H9 (cell line): Measurements from ENCODE around the gene ZFP36L1. TPM values are rescaled to one million over a fixed set of nuclear protein-coding genes. Genes with fewer than 3 reads are reported as not detected.

Experiments
- DNase-seq: peaks from one replicate; pipeline ENCODE4 v3.0.0-alpha.2; 2017
- H2AFZ ChIP-seq: one replicate; pipeline ENCODE4 v1.6.1; 2013; ENCODE audit warnings: mild to moderate bottlenecking, low read length, control low read depth, moderate library complexity
- H2AK5ac ChIP-seq: 2 replicates; pipeline ENCODE4 v1.6.1; 2013; ENCODE audit warnings: low read length, control low read depth, mixed read lengths; ENCODE audit not compliant: insufficient read length
- H2BK120ac ChIP-seq: one replicate; pipeline ENCODE4 v1.6.1; 2013; ENCODE audit warnings: low read depth, mild to moderate bottlenecking, low read length, control low read depth, inconsistent platforms; ENCODE audit not compliant: poor library complexity, severe bottlenecking
- H2BK12ac ChIP-seq: 2 replicates; pipeline ENCODE4 v1.6.1; 2013; ENCODE audit warnings: low read length, control low read depth, mixed read lengths, low read depth; ENCODE audit not compliant: insufficient read length
- H2BK15ac ChIP-seq: 2 replicates; pipeline ENCODE4 v1.6.1; 2013; ENCODE audit warnings: low read depth, low read length, control low read depth
- H2BK20ac ChIP-seq: one replicate; pipeline ENCODE4 v1.6.1; 2013; ENCODE audit warnings: low read depth, mild to moderate bottlenecking, low read length, control low read depth, inconsistent platforms; ENCODE audit not compliant: poor library complexity, severe bottlenecking
- H2BK5ac ChIP-seq: 2 replicates; pipeline ENCODE4 v1.6.1; 2013; ENCODE audit warnings: low read length, control low read depth, mixed read lengths; ENCODE audit not compliant: insufficient read length
- H3K14ac ChIP-seq: 2 replicates; pipeline ENCODE4 v1.6.1; 2013; ENCODE audit warnings: low read length, control low read depth; ENCODE audit not compliant: insufficient read depth
- H3K18ac ChIP-seq: 2 replicates; pipeline ENCODE4 v1.6.1; 2013; ENCODE audit warnings: low read depth, mild to moderate bottlenecking, mixed read lengths, low read length, control low read depth; ENCODE audit not compliant: insufficient read length
- H3K23ac ChIP-seq: 2 replicates; pipeline ENCODE4 v1.6.1; 2013; ENCODE audit warnings: low read length, control low read depth, mixed read lengths, low read depth; ENCODE audit not compliant: insufficient read length
- H3K23me2 ChIP-seq: 2 replicates; pipeline ENCODE4 v1.6.1; 2013; ENCODE audit warnings: low read depth, mild to moderate bottlenecking, mixed read lengths, low read length, control low read depth; ENCODE audit not compliant: insufficient read length, poor library complexity, severe bottlenecking
- H3K27ac ChIP-seq: 2 replicates; pipeline ENCODE4 v1.5.1; 2013; ENCODE audit warnings: low read length, control low read depth, mixed read lengths, low read depth; ENCODE audit not compliant: insufficient read length
- H3K27me3 ChIP-seq: 2 replicates; pipeline ENCODE4 v1.6.1; 2013; ENCODE audit warnings: low read length, control low read depth, inconsistent platforms; ENCODE audit not compliant: insufficient read depth
- H3K4ac ChIP-seq: 2 replicates; pipeline ENCODE4 v1.6.1; 2013; ENCODE audit warnings: low read depth, mild to moderate bottlenecking, control low read depth, inconsistent platforms, low read length, moderate library complexity
- H3K4me1 ChIP-seq: 2 replicates; pipeline ENCODE4 v1.6.1; 2013; ENCODE audit warnings: low read length, control low read depth, inconsistent platforms; ENCODE audit not compliant: insufficient read depth
- H3K4me2 ChIP-seq: 2 replicates; pipeline ENCODE4 v1.6.1; 2013; ENCODE audit warnings: low read length, control low read depth, mixed read lengths; ENCODE audit not compliant: insufficient read length, insufficient read depth
- H3K56ac ChIP-seq: 2 replicates; pipeline ENCODE4 v1.6.1; 2013; ENCODE audit warnings: low read depth, mild to moderate bottlenecking, mixed read lengths, low read length, control low read depth; ENCODE audit not compliant: insufficient read length
- H3K79me1 ChIP-seq: 2 replicates; pipeline ENCODE4 v1.6.1; 2013; ENCODE audit warnings: low read depth, mild to moderate bottlenecking, moderate library complexity, low read length, control low read depth, inconsistent platforms; ENCODE audit not compliant: insufficient read depth, poor library complexity, severe bottlenecking
- H3K79me2 ChIP-seq: 2 replicates; pipeline ENCODE4 v1.6.1; 2013; ENCODE audit warnings: low read length, control low read depth, inconsistent platforms; ENCODE audit not compliant: insufficient read depth
- H3K9ac ChIP-seq: 2 replicates; pipeline ENCODE4 v1.6.1; 2013; ENCODE audit warnings: low read length, control low read depth, mixed read lengths; ENCODE audit not compliant: insufficient read length; ENCODE audit errors: extremely low read depth
- H3K9me3 ChIP-seq: one replicate; pipeline ENCODE4 v1.6.1; 2013; ENCODE audit warnings: low read depth, low read length, inconsistent platforms; ENCODE audit not compliant: control insufficient read depth
- H3T11ph ChIP-seq: one replicate; pipeline ENCODE4 v1.6.1; 2013; ENCODE audit warnings: mild to moderate bottlenecking, low read length, control low read depth, inconsistent platforms
- H4K20me1 ChIP-seq: one replicate; pipeline ENCODE4 v1.6.1; 2013; ENCODE audit not compliant: control insufficient read depth, insufficient read length, insufficient read depth
- H4K5ac ChIP-seq: 2 replicates; pipeline ENCODE4 v1.6.1; 2013; ENCODE audit warnings: low read depth, mild to moderate bottlenecking, mixed read lengths, low read length, control low read depth; ENCODE audit not compliant: insufficient read length
- H4K8ac ChIP-seq: replicated peaks from 2 replicates; pipeline ENCODE4 v1.6.1; 2013; ENCODE audit warnings: low read length, control low read depth, mixed read lengths, low read depth; ENCODE audit not compliant: insufficient read length
- H4K91ac ChIP-seq: 2 replicates; pipeline ENCODE4 v1.6.1; 2013; ENCODE audit warnings: low read depth, mild to moderate bottlenecking, moderate library complexity, mixed read lengths, low read length, control low read depth; ENCODE audit not compliant: insufficient read length
- H3K27ac Mint-ChIP-seq, 3 experiments: 2 replicates in 2 of 3; 3 replicates in 1 of 3; pipeline ENCODE4 v1.8.0; 2020 to 2021; ENCODE audit warnings: mixed read lengths in 3 of 3, mild to moderate bottlenecking in 1 of 3, moderate library complexity in 1 of 3
- H3K27me3 Mint-ChIP-seq: 2 replicates; pipeline ENCODE4 v1.8.0; 2021; ENCODE audit warnings: low read depth, mild to moderate bottlenecking, moderate library complexity, mixed read lengths
- H3K36me3 Mint-ChIP-seq, 3 experiments: 2 replicates in 2 of 3; 3 replicates in 1 of 3; pipeline ENCODE4 v1.8.0; 2020 to 2021; ENCODE audit warnings: low read depth in 3 of 3, mixed read lengths in 3 of 3; ENCODE audit not compliant: insufficient read depth in 1 of 3
- H3K4me1 Mint-ChIP-seq, 2 experiments: 2 replicates each; pipeline ENCODE4 v1.8.0; 2020; ENCODE audit warnings: mixed read lengths in 2 of 2
- H3K4me3 Mint-ChIP-seq, 2 experiments: 2 replicates in 1 of 2; 3 replicates in 1 of 2; pipeline ENCODE4 v1.8.0; 2020 to 2021; ENCODE audit warnings: mild to moderate bottlenecking in 2 of 2, mixed read lengths in 2 of 2, moderate library complexity in 1 of 2
- H3K9me3 Mint-ChIP-seq, 2 experiments: 2 replicates in 1 of 2; 3 replicates in 1 of 2; pipeline ENCODE4 v1.8.0; 2020; ENCODE audit warnings: mild to moderate bottlenecking in 2 of 2, mixed read lengths in 2 of 2, moderate library complexity in 1 of 2
- WGBS: extraction: QIAGEN DNeasy Blood & Tissue Kit; methylation state at CpG from one replicate; pipeline ENCODE4 v1.1.7; 2013; ENCODE audit warnings: missing lambda C conversion rate, low lambda C conversion rate, mixed read lengths; ENCODE audit not compliant: insufficient read length; ENCODE audit errors: extremely low coverage; 5-methylcytosine and 5-hydroxymethylcytosine counted together
- total RNA-seq: library from RNA; stranded (reverse); gene quantifications from 2 replicates; pipeline ENCODE4 v1.2.1, GENCODE V29; 2021
- TF ChIP-seq, protein P1 (sequence below): fragments of 200-600 bp; sonication (generic); conservative IDR thresholded peaks from 3 replicates; pipeline ENCODE4 v1.8.0; 2021; ENCODE audit warnings: antibody characterized with exemption, mild to moderate bottlenecking

ZFP36L1 gene
- total RNA-seq, 1 experiment from 2014 or later: 109 TPM

DNA sequence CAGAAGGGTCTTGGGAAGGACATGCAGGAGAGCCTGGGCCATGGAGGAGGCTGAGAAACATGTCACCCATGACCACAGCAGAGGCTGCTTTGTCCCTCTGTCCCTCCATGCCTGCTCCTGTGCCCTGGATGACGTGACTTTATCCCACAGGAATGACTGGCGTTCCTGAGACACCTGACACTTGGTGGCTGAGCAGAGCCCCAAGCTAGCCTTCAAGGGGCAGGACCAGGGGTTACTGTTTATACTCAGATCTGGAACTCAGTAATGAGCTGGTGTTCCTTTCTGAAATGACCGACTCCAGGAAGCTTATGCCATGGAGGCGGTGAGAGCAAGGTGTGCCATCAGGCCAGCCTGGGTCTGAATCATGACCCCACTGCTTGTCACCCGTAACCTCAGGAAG lies 44.2 kb downstream of the ZFP36L1 start:
- Histone ChIP-seq H3K18ac (no peak overlapping the region), H3K14ac (peak overlapping the region; percentile 45; the same call in 1 of the 2 replicates), H3K79me1 (no peaks in the 10 kb centered on the region), H3K9me3 (no peaks in the 10 kb centered on the region), H4K5ac (no peak overlapping the region), H4K91ac (no peak overlapping the region), H3K23me2 (no peaks in the 10 kb centered on the region), H2BK15ac (no peak overlapping the region), H2AFZ (no peak overlapping the region), H3K4ac (no peak overlapping the region), H3K79me2 (no peaks in the 10 kb centered on the region), H4K8ac (no peak overlapping the region), H2BK120ac (no peak overlapping the region), H3T11ph (no peak overlapping the region), H3K56ac (no peak overlapping the region), H4K20me1 (no peaks in the 10 kb centered on the region), H3K27ac (no peak overlapping the region), H3K4me2 (no peak overlapping the region), H3K23ac (no peak overlapping the region), H3K27me3 (no peaks in the 10 kb centered on the region), H2BK12ac (no peak overlapping the region), H3K4me1 (no peaks in the 10 kb centered on the region), H2BK5ac (no peak overlapping the region), H2AK5ac (no peak overlapping the region), H3K9ac (no peak overlapping the region), H2BK20ac (no peak overlapping the region)
- Mint-ChIP-seq H3K27me3 (no peaks in the 10 kb centered on the region), H3K36me3 (no peaks in the 10 kb centered on the region), H3K4me3 (no peak overlapping the region), H3K27ac (no peak overlapping the region), H3K9me3 (no peaks in the 10 kb centered on the region; a peak in 2 of 5 replicates), H3K4me1 (peaks cover 0 to 3% of the 10 kb centered on the region in 2 experiments; a peak in 3 of 4 replicates)
- no peak for DNase-seq
- TF ChIP-seq, protein P1, sequence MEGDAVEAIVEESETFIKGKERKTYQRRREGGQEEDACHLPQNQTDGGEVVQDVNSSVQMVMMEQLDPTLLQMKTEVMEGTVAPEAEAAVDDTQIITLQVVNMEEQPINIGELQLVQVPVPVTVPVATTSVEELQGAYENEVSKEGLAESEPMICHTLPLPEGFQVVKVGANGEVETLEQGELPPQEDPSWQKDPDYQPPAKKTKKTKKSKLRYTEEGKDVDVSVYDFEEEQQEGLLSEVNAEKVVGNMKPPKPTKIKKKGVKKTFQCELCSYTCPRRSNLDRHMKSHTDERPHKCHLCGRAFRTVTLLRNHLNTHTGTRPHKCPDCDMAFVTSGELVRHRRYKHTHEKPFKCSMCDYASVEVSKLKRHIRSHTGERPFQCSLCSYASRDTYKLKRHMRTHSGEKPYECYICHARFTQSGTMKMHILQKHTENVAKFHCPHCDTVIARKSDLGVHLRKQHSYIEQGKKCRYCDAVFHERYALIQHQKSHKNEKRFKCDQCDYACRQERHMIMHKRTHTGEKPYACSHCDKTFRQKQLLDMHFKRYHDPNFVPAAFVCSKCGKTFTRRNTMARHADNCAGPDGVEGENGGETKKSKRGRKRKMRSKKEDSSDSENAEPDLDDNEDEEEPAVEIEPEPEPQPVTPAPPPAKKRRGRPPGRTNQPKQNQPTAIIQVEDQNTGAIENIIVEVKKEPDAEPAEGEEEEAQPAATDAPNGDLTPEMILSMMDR: no peak
- WGBS: no CpG with 5 or more reads among the region's 5 CpGs
